GM21723 (cell line): ENCODE measurements around the gene APOBEC3F.
"Not testable (repeated sequence)": the region's sequence is repeated elsewhere in the genome, so short reads cannot be mapped to it uniquely, and the experiment has no call there.

ENCODE experiments used
- ATAC-seq: cut with Tn5 transposase; IDR thresholded peaks from one replicate; pipeline ENCODE4 v1.9.1; 2021; ENCODE audit warnings: mild to moderate bottlenecking, moderate library complexity; ENCODE audit not compliant: unreplicated experiment

Gene APOBEC3F

GRCh38 chr22:39040538-39041296 lies at the start of gene APOBEC3F:
APOBEC3F (plus strand) TSS chr22:39040864; CDS start chr22:39040961, 97 bp downstream.
- ATAC-seq = peak; percentile 87

GRCh38 chr22:38992871-38993371 lies 47.7 kb upstream of the APOBEC3F start:
- not testable (repeated sequence) for ATAC-seq

- no peak for ATAC-seq
These were observed 44.6 kb upstream of the APOBEC3F start for GRCh38 chr22:38996105-38996504.

- no peak for ATAC-seq
These were observed 43.1 kb upstream of the APOBEC3F start for GRCh38 chr22:38997518-38997917.

- ATAC-seq = no peak
These were observed 37.5 kb upstream of the APOBEC3F start for GRCh38 chr22:39003165-39003638.

- no peak for ATAC-seq
These were observed 33.5 kb upstream of the APOBEC3F start for GRCh38 chr22:39007177-39007576.

- not testable (repeated sequence) for ATAC-seq
These were observed 32.3 kb upstream of the APOBEC3F start for GRCh38 chr22:39008271-39008850.

GRCh38 chr22:39010946-39011345 lies 29.7 kb upstream of the APOBEC3F start:
- ATAC-seq = no peak

- no peak for ATAC-seq
These were observed 27.8 kb upstream of the APOBEC3F start for GRCh38 chr22:39012533-39013511.

- ATAC-seq = peak; percentile 31
These were observed 27.1 kb upstream of the APOBEC3F start for GRCh38 chr22:39013561-39013941.

- peak; percentile 80 for ATAC-seq
These were observed 26.5 kb upstream of the APOBEC3F start, which contains the start of gene APOBEC3C for GRCh38 chr22:39013942-39014722. APOBEC3C (plus strand) TSS chr22:39014257; CDS start chr22:39014363, 106 bp downstream.

GRCh38 chr22:39014723-39015121 lies 25.9 kb upstream of the APOBEC3F start:
- ATAC-seq = not testable (repeated sequence)

GRCh38 chr22:39016592-39016991 lies 24.1 kb upstream of the APOBEC3F start:
- ATAC-seq = no peak

- no peak for ATAC-seq
These were observed 22.9 kb upstream of the APOBEC3F start for GRCh38 chr22:39017596-39018365.

- ATAC-seq = peak; percentile 9
These were observed 20.5 kb upstream of the APOBEC3F start for GRCh38 chr22:39020021-39020651.

- ATAC-seq = no peak
These were observed 19.0 kb upstream of the APOBEC3F start for GRCh38 chr22:39021552-39022250.

- ATAC-seq = no peak
These were observed 15.9 kb upstream of the APOBEC3F start for GRCh38 chr22:39024519-39025308.
